ENCODE data around the gene RBM42. TPM values are rescaled to one million over a fixed set of nuclear protein-coding genes. Genes with fewer than 3 reads are reported as not detected.
A peak's percentile ranks its signal among the peaks of the same experiment; 100 is the strongest.

RBM42 gene, protein sequence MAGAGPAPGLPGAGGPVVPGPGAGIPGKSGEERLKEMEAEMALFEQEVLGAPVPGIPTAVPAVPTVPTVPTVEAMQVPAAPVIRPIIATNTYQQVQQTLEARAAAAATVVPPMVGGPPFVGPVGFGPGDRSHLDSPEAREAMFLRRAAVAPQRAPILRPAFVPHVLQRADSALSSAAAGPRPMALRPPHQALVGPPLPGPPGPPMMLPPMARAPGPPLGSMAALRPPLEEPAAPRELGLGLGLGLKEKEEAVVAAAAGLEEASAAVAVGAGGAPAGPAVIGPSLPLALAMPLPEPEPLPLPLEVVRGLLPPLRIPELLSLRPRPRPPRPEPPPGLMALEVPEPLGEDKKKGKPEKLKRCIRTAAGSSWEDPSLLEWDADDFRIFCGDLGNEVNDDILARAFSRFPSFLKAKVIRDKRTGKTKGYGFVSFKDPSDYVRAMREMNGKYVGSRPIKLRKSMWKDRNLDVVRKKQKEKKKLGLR
- polyA plus RNA-seq (2013), result 41.8 TPM

DNA sequence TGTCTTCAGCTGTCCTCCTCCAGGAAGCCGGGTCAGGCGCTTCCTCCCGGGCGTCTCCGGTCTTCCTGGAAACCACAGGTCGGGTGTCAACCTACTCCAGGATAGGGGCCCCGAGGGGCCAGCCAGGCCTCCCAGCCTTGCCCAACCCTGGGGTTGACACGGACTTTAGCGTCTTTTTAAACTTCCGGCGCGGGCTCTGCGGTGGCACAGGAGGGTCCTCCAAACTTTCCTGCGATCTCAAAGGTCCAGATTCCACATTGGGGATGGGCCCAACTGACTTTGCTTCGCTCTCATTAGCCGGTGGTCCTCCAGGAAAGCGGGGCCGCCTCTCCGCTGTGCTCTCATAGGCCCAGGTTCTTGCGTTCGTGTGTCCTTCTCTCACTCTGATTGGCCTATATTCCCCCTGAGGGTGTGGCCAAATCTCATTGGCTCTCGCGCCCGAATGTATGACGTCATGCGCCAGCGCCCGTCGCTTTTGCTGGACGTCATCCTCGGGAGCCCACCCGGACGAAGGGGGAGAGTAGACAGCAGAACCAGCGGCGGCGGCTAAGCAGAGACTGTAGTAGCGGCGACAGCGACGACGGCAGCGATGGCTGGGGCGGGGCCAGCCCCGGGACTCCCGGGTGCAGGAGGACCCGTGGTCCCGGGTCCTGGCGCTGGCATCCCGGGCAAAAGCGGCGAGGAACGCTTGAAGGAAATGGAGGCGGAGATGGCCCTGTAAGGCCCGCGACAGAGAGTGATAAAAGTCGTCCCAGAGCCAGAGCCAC lies at the start of gene RBM42:
TSS of gene RBM42 (plus strand) at position 472 of the 767 bp plus-strand sequence. CDS start at position 590, 118 bp downstream.
- Histone ChIP-seq H3K27ac (ENCODE audit: insufficient read depth in 1 of 2, low read depth in 1 of 2, low read length in 2 of 2, poor library complexity in 1 of 2, severe bottlenecking in 2 of 2) (peak within 1 kb of the TSS; percentile 92 to 96), H3K4me1 (ENCODE audit: control extremely low read depth in 1 of 4, control insufficient read depth in 4 of 4, insufficient read depth in 4 of 4, low read length in 3 of 4) (peaks cover 5 to 14% (median 12%) of the 10 kb centered on the region in 4 experiments), H3K4me3 (ENCODE audit: control insufficient read depth in 1 of 7, extremely low read depth in 1 of 7, insufficient read depth in 4 of 7, low read depth in 2 of 7, low read length in 6 of 7) (peak within 1 kb of the TSS; percentile 67 to 92 (median 87)), H3K9me3 (ENCODE audit: control extremely low read depth in 1 of 5, control insufficient read depth in 4 of 5, insufficient read depth in 2 of 5, low read depth in 1 of 5, low read length in 4 of 5) (no peaks in the 10 kb centered on the region), H3K36me3 (ENCODE audit: control insufficient read depth in 4 of 4, insufficient read depth in 4 of 4, low read length in 3 of 4) (peaks cover 8 to 35% (median 27%) of the 10 kb centered on the region in 4 experiments), H3K27me3 (replicated peaks in 2 of 5; ENCODE audit: control insufficient read depth in 4 of 5, insufficient read depth in 5 of 5, low read length in 4 of 5) (no peaks in the 10 kb centered on the region)
- ChIA-PET CTCF (interaction anchor here (1.0 kb wide), 2 partner anchors 8 to 79 kb away, joined by 3 to 4 read pairs; no protein-coding TSS in a partner anchor), POLR2A (no interaction called here)
- WGBS (ENCODE audit: insufficient coverage), result under 1% methylated on average over 55 of the region's 56 CpGs
- DNase-seq, result peak; percentile 99 to 100 (median 100)

DNA sequence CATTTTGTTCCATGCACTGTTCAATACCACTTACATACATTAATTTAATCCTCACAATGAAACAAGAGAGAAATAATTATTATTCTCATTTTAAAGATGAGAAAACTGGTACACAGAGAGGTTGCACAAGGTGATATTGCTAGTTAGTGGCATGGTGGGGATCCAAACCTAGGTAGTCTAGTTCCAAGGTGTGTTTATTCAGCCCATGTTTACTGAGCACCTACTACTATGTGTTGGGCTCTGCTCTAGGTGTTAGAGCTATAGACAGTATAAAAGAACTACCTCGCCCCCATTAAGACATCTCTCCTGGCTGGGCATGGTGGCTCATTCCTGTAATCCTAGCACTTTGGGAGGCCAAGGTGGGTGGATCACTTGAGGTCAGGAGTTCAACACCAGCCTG lies 46.1 kb upstream of the RBM42 start:
- DNase-seq, result no peak
- H3K27me3 ChIP-seq (replicated peaks in 2 of 5; ENCODE audit: control insufficient read depth in 4 of 5, insufficient read depth in 5 of 5, low read length in 4 of 5), result peaks cover 3 to 26% (median 9%) of the 10 kb centered on the region in 5 experiments
- POLR2A ChIA-PET, result no interaction called here
- H3K36me3 ChIP-seq (ENCODE audit: control insufficient read depth in 4 of 4, insufficient read depth in 4 of 4, low read length in 3 of 4), result no peaks in the 10 kb centered on the region
- peaks cover 0 to 3% (median 0%) of the 10 kb centered on the region in 4 experiments for H3K4me1 ChIP-seq (ENCODE audit: control extremely low read depth in 1 of 4, control insufficient read depth in 4 of 4, insufficient read depth in 4 of 4, low read length in 3 of 4)
- H3K4me3 ChIP-seq (ENCODE audit: control insufficient read depth in 1 of 7, extremely low read depth in 1 of 7, insufficient read depth in 4 of 7, low read depth in 2 of 7, low read length in 6 of 7), result no peak overlapping the region
- no CpG with 5 or more reads among the region's 1 CpG for WGBS (ENCODE audit: insufficient coverage)
- H3K27ac ChIP-seq (ENCODE audit: insufficient read depth in 1 of 2, low read depth in 1 of 2, low read length in 2 of 2, poor library complexity in 1 of 2, severe bottlenecking in 2 of 2), result no peak overlapping the region
- CTCF ChIA-PET, result interaction anchor here (1.5 to 4.1 kb wide), 2 partner anchors 9 to 14 kb away, joined by 3 to 14 read pairs; no protein-coding TSS in a partner anchor
- peaks cover 0 to 2% (median 0%) of the 10 kb centered on the region in 5 experiments for H3K9me3 ChIP-seq (ENCODE audit: control extremely low read depth in 1 of 5, control insufficient read depth in 4 of 5, insufficient read depth in 2 of 5, low read depth in 1 of 5, low read length in 4 of 5)

GRCh38 chr19:35585848-35586247 lies 43.0 kb upstream of the RBM42 start, which contains the start of gene PMIS2:
Gene PMIS2 (plus strand): TSS chr19:35586173. CDS start chr19:35586260, 87 bp downstream.
- H3K4me3 ChIP-seq (ENCODE audit: control insufficient read depth in 1 of 7, extremely low read depth in 1 of 7, insufficient read depth in 4 of 7, low read depth in 2 of 7, low read length in 6 of 7), result no peak within 1 kb of the TSS
- 34% methylated on average over 13 of the region's 16 CpGs for WGBS (ENCODE audit: insufficient coverage)
- peaks cover 3 to 26% (median 12%) of the 10 kb centered on the region in 5 experiments for H3K27me3 ChIP-seq (replicated peaks in 2 of 5; ENCODE audit: control insufficient read depth in 4 of 5, insufficient read depth in 5 of 5, low read length in 4 of 5)
- ChIA-PET CTCF (no interaction called here), POLR2A (no interaction called here)
- peak; percentile 30 to 67 (median 59) for DNase-seq
- peaks cover 0 to 3% (median 0%) of the 10 kb centered on the region in 4 experiments for H3K4me1 ChIP-seq (ENCODE audit: control extremely low read depth in 1 of 4, control insufficient read depth in 4 of 4, insufficient read depth in 4 of 4, low read length in 3 of 4)
- no peaks in the 10 kb centered on the region for H3K9me3 ChIP-seq (ENCODE audit: control extremely low read depth in 1 of 5, control insufficient read depth in 4 of 5, insufficient read depth in 2 of 5, low read depth in 1 of 5, low read length in 4 of 5)
- no peak within 1 kb of the TSS for H3K27ac ChIP-seq (ENCODE audit: insufficient read depth in 1 of 2, low read depth in 1 of 2, low read length in 2 of 2, poor library complexity in 1 of 2, severe bottlenecking in 2 of 2)
- no peaks in the 10 kb centered on the region for H3K36me3 ChIP-seq (ENCODE audit: control insufficient read depth in 4 of 4, insufficient read depth in 4 of 4, low read length in 3 of 4)

DNA sequence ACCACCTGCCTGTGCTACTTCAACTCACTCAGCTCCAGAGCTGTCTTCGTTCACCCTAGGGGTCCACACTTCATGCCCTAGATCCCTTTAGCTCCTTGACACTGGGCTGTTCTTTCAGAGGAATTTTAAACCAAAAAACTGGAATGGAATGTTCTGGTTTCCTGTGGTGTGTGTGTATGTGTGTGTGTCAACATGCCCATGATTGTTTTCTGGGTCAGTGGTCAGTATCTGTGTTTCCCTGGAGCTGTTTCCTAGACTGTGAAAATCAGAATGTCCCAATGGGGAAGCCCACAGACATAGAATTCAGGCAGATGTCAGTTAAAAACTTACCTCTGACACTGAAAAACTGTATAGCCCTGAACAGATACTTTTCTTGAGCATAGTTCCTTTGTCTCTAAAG lies 41.5 kb upstream of the RBM42 start:
- no CpG with 5 or more reads among the region's 1 CpG for WGBS (ENCODE audit: insufficient coverage)
- Histone ChIP-seq H3K4me3 (ENCODE audit: control insufficient read depth in 1 of 7, extremely low read depth in 1 of 7, insufficient read depth in 4 of 7, low read depth in 2 of 7, low read length in 6 of 7) (no peak overlapping the region), H3K27me3 (replicated peaks in 2 of 5; ENCODE audit: control insufficient read depth in 4 of 5, insufficient read depth in 5 of 5, low read length in 4 of 5) (peaks cover 3 to 26% (median 12%) of the 10 kb centered on the region in 5 experiments), H3K4me1 (ENCODE audit: control extremely low read depth in 1 of 4, control insufficient read depth in 4 of 4, insufficient read depth in 4 of 4, low read length in 3 of 4) (peaks cover 0 to 3% (median 0%) of the 10 kb centered on the region in 4 experiments), H3K9me3 (ENCODE audit: control extremely low read depth in 1 of 5, control insufficient read depth in 4 of 5, insufficient read depth in 2 of 5, low read depth in 1 of 5, low read length in 4 of 5) (no peaks in the 10 kb centered on the region), H3K27ac (ENCODE audit: insufficient read depth in 1 of 2, low read depth in 1 of 2, low read length in 2 of 2, poor library complexity in 1 of 2, severe bottlenecking in 2 of 2) (no peak overlapping the region), H3K36me3 (ENCODE audit: control insufficient read depth in 4 of 4, insufficient read depth in 4 of 4, low read length in 3 of 4) (no peaks in the 10 kb centered on the region)
- DNase-seq, result no peak
- ChIA-PET CTCF (interaction anchor here (1.0 to 1.9 kb wide), 4 partner anchors 8 to 76 kb away, joined by 3 to 7 read pairs (median 4); no protein-coding TSS in a partner anchor), POLR2A (no interaction called here)

DNA sequence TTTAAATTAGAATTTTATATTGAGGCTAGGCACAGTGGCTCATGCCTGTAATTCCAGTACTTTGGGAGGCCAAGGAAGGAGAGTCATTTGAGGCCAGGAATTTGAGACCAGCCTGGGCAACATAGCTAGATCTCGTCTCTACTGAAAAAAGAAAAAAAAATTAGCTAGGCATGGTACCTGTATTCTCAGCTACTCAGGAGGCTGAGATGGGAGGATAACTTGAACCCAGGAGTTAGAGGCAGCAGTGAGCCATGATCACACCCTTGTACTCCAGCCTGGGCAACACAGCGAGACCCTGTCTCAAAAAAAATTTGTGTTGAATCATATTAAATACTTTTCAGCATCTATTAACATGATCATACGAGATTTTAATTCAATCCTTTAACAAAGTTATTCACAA lies 38.0 kb upstream of the RBM42 start:
- Histone ChIP-seq H3K36me3 (ENCODE audit: control insufficient read depth in 4 of 4, insufficient read depth in 4 of 4, low read length in 3 of 4) (no peaks in the 10 kb centered on the region), H3K27me3 (replicated peaks in 2 of 5; ENCODE audit: control insufficient read depth in 4 of 5, insufficient read depth in 5 of 5, low read length in 4 of 5) (peaks cover 0 to 8% (median 0%) of the 10 kb centered on the region in 5 experiments), H3K27ac (ENCODE audit: insufficient read depth in 1 of 2, low read depth in 1 of 2, low read length in 2 of 2, poor library complexity in 1 of 2, severe bottlenecking in 2 of 2) (no peak overlapping the region), H3K4me1 (ENCODE audit: control extremely low read depth in 1 of 4, control insufficient read depth in 4 of 4, insufficient read depth in 4 of 4, low read length in 3 of 4) (no peaks in the 10 kb centered on the region), H3K9me3 (ENCODE audit: control extremely low read depth in 1 of 5, control insufficient read depth in 4 of 5, insufficient read depth in 2 of 5, low read depth in 1 of 5, low read length in 4 of 5) (no peaks in the 10 kb centered on the region), H3K4me3 (ENCODE audit: control insufficient read depth in 1 of 7, extremely low read depth in 1 of 7, insufficient read depth in 4 of 7, low read depth in 2 of 7, low read length in 6 of 7) (no peak overlapping the region)
- DNase-seq, result no peak
- WGBS (ENCODE audit: insufficient coverage), result 100% methylated on average over 1 of the region's 3 CpGs
- CTCF ChIA-PET, result interaction anchor here (0.6 to 2.1 kb wide), 4 partner anchors 10 to 35 kb away, joined by 3 to 14 read pairs (median 4); no protein-coding TSS in a partner anchor
- POLR2A ChIA-PET, result no interaction called here

DNA sequence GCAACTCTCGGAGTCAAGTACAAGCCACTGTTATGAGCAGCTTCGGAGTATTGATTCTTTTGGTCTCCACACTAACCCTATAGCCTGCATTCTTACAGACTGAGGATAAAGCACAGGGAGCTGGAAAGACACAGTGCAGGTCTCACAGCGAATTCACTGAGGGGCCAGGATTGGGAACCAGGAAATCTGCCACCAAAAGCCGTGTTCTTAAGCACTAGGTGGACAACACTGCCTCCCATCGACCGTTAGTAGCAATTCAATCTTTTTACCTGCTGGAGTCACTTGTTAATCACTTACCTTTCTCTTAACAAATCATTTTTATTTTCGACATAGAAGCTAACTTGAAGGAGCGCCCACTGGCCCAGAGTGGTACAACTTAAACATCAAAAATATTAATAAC lies 36.6 kb upstream of the RBM42 start:
- CTCF ChIA-PET, result interaction anchor here (0.7 to 2.1 kb wide), 11 partner anchors 10 to 187 kb away, joined by 3 to 15 read pairs (median 5); partner anchors contain the start of gene DMKN
- POLR2A ChIA-PET, result interaction anchor here (0.6 kb wide), 1 partner anchor 60 kb away, joined by 3 read pairs; no protein-coding TSS in a partner anchor
- no peaks in the 10 kb centered on the region for H3K9me3 ChIP-seq (ENCODE audit: control extremely low read depth in 1 of 5, control insufficient read depth in 4 of 5, insufficient read depth in 2 of 5, low read depth in 1 of 5, low read length in 4 of 5)
- 38% methylated on average over 6 of the region's 8 CpGs for WGBS (ENCODE audit: insufficient coverage)
- H3K27me3 ChIP-seq (replicated peaks in 2 of 5; ENCODE audit: control insufficient read depth in 4 of 5, insufficient read depth in 5 of 5, low read length in 4 of 5), result peaks cover 0 to 5% (median 0%) of the 10 kb centered on the region in 5 experiments
- H3K4me1 ChIP-seq (ENCODE audit: control extremely low read depth in 1 of 4, control insufficient read depth in 4 of 4, insufficient read depth in 4 of 4, low read length in 3 of 4), result no peaks in the 10 kb centered on the region
- H3K4me3 ChIP-seq (ENCODE audit: control insufficient read depth in 1 of 7, extremely low read depth in 1 of 7, insufficient read depth in 4 of 7, low read depth in 2 of 7, low read length in 6 of 7), result no peak overlapping the region
- no peak overlapping the region for H3K27ac ChIP-seq (ENCODE audit: insufficient read depth in 1 of 2, low read depth in 1 of 2, low read length in 2 of 2, poor library complexity in 1 of 2, severe bottlenecking in 2 of 2)
- peak; percentile 72 to 82 (median 76) for DNase-seq
- no peaks in the 10 kb centered on the region for H3K36me3 ChIP-seq (ENCODE audit: control insufficient read depth in 4 of 4, insufficient read depth in 4 of 4, low read length in 3 of 4)

Measured in common myeloid progenitor, CD34-positive (primary cell).